ENCODE measurements around the gene TMEM139.

TMEM139 gene

DNA sequence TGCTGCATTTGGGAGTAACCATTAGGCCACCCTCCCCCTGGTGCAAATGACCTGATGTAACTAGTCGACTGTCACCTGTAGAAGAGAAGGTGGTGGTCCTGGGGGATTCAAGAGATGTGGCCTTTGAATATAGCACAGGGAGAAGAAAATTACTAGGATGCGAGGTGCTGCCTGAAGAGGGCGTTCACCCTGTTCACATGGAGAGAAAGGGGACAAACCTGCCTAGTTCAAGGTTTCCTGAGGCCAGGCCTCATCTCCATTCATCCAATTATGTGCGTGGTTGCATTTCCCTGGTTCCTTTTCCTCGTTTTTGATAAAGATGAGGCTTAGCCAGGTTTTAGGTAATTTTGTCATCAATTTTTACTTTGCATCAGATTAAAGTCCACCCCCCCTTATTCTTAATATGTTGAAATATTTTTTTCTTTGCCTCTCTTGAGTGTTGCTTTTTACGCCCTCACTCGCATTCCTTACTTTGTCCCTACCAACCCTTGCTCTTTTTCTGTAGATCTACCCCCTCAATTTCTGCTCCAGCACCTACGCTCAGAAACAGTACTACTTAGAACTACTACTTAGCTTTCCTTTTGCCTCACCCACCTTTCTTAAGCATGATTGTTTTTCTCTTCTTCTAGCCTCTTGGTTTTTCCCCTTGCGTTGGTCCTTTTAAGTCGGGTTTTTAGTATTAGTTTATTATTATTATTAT lies 44.9 kb downstream of the TMEM139 start:
- DNase-seq = no peak

DNA sequence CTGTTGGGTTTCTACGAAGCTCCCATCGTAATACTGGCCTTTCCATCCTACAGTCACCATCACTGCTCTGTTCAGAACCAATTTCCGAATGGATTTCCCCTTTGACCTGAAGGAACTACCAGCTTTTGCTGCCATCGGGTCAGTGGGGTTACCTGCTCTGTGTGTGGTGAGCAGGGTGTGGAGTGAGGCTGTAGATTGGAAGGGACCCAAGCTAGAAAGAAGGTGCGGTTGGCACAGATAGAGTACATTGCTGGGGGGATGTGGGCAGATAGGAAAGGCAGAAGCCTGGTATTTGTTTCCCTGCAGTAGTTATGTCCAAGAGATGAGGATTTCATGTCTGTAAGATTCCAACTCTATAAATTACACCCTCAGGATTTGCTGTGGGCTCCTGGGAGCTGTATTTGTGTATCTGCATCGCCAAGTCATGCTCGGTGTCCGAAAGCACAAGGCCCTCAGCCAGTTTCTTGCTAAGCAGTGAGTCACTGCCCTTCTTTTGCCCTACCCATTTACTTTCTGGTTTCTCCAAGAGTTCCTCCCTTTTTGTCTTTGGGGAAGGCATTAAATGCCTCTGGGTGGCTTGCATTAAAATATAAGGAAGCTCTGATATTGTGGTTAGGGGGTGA lies 46.5 kb downstream of the TMEM139 start:
- no peak for DNase-seq

DNA sequence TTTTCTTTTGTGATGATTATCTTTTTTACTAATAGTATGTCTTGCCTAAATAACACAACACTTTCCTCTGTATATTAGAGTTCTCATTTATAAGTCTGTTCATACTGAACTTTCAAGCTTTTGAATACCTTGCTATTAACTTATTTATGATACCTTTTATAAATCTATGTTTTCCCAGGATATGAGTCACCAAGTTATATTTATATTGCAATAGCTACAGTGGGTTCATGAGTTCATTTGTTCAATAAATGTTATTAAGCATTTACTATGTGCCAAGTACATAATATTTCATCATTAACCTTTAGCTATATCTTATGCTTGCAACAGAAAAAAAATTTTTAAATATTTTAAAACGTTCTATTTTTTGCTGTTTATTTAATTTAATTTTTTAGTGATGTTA lies 49.5 kb downstream of the TMEM139 start:
- DNase-seq = no peak

DNA sequence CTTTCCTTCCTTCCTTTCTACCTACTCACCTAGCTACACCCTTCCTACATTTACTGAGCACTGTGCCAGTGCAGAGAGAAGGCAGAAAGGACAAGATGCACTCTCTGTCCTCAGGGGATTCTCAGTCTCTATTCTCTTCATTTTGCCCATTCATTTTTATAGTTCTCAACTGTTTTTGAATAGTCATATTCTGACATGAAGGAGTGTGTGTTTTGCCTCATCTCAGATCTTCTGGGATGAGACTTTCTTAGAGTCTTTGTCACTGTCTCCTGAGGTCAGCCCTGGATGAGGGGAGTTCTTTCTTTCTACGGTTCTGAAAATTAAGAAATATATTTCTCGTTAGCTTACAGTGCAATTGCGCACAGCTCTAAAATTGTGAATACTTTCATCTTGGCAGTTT lies 52.5 kb downstream of the TMEM139 start:
- no peak for DNase-seq

All from NCI-H748 treated with DMSO at 0.1 percent for 48 hours (cell line).